Mammary epithelial cell (primary cell): ENCODE results near the gene ACKR3.

Experiments
- CTCF ChIP-seq, 2 donors: IDR thresholded peaks in 1 of 2; conservative IDR thresholded peaks in 1 of 2; 2 replicates each; pipeline ENCODE4 v1.5.1; 2011 to 2012; ENCODE audit warnings: inconsistent platforms in 2 of 2, low read length in 2 of 2, mild to moderate bottlenecking in 2 of 2, control low read depth in 1 of 2, low read depth in 1 of 2; ENCODE audit not compliant: insufficient read depth in 1 of 2; ENCODE audit errors: extremely low read depth in 1 of 2
- EZH2 ChIP-seq: IDR thresholded peaks from 2 replicates; pipeline ENCODE4 v1.6.1; 2012; ENCODE audit warnings: low read length, inconsistent platforms, borderline replicate concordance

GRCh38 chr2:236600158-236600557 is 30.5 kb downstream of the ACKR3 start:
- TF ChIP-seq CTCF (conservative IDR thresholded peaks at IDR 0.05 in 1 of 2, IDR thresholded peaks at IDR 0.05 in 1 of 2; ENCODE audit: extremely low read depth in 1 of 2, insufficient read depth in 1 of 2, low read depth in 1 of 2, low read length in 2 of 2) (no peak), EZH2 (no peak)
